MCF 10A (cell line): ENCODE data around the gene LMAN2. TPM values are rescaled to one million over a fixed set of nuclear protein-coding genes. Genes with fewer than 3 reads are reported as not detected.

Experiments used
- Bru-seq: library from RNA; stranded (reverse); fragments of 400-500 nt; gene quantifications from one replicate; lab custom pipeline; 2021; lab: Mats Ljungman, UMichigan
- BruChase-seq, 2 experiments: library from RNA; stranded (reverse); fragments of 400-500 nt; gene quantifications; one replicate each; lab custom pipeline; 2021; lab: Mats Ljungman, UMichigan
- BruUV-seq: library from RNA; stranded (reverse); fragments of 400-500 nt; replicated peaks from 2 replicates; lab custom pipeline; 2021; lab: Mats Ljungman, UMichigan
- CTCF ChIA-PET: fragments of 300-600 bp; sonication (Branson Sonifier 250); formaldehyde crosslinking; extraction: SDS; loops from one replicate; lab custom pipeline; 2021; ENCODE audit warnings: antibody characterized with exemption, inconsistent platforms; lab: Yijun Ruan, JAX
- POLR2A ChIA-PET: fragments of 300-600, 350-650 bp; sonication (Branson Sonifier 250); formaldehyde crosslinking; extraction: SDS; loops from one replicate; lab custom pipeline; 2020; ENCODE audit warnings: antibody characterized with exemption, inconsistent platforms; lab: Yijun Ruan, JAX
- DNase-seq: peaks from one replicate; pipeline ENCODE4 v3.0.0-alpha.2; 2018; ENCODE audit not compliant: unreplicated experiment
- H3K27ac Mint-ChIP-seq: one replicate; pipeline ENCODE4 v1.8.0; 2022; ENCODE audit warnings: mild to moderate bottlenecking, low read depth, mixed read lengths; ENCODE audit not compliant: unreplicated experiment
- H3K27me3 Mint-ChIP-seq: one replicate; pipeline ENCODE4 v1.8.0; 2022; ENCODE audit warnings: mixed read lengths; ENCODE audit not compliant: insufficient read depth, unreplicated experiment
- H3K36me3 Mint-ChIP-seq: one replicate; pipeline ENCODE4 v1.8.0; 2022; ENCODE audit warnings: mild to moderate bottlenecking, moderate library complexity, mixed read lengths; ENCODE audit not compliant: insufficient read depth, unreplicated experiment
- H3K4me1 Mint-ChIP-seq: one replicate; pipeline ENCODE4 v1.8.0; 2022; ENCODE audit warnings: mixed read lengths; ENCODE audit not compliant: insufficient read depth, unreplicated experiment
- H3K4me3 Mint-ChIP-seq: one replicate; pipeline ENCODE4 v1.8.0; 2022; ENCODE audit warnings: mild to moderate bottlenecking, moderate library complexity, mixed read lengths; ENCODE audit not compliant: unreplicated experiment
- H3K9me3 Mint-ChIP-seq: one replicate; pipeline ENCODE4 v1.8.0; 2022; ENCODE audit warnings: mixed read lengths; ENCODE audit not compliant: unreplicated experiment
- CTCF ChIP-seq: fragments of 200-600 bp; IDR thresholded peaks from one replicate; pipeline ENCODE4 v1.8.0; 2022; ENCODE audit warnings: antibody characterized with exemption, mild to moderate bottlenecking; ENCODE audit not compliant: unreplicated experiment
- intact Hi-C: fragments of 100-400 bp; cut with micrococcal nuclease; formaldehyde crosslinking; loops from 2 replicates; pipeline ENCODE4 v1.14.1; 2022
- long read RNA-seq: library from polyadenylated mRNA; stranded (forward); transcript quantifications from one replicate; pipeline ENCODE4 v2.0.0, GENCODE V29; 2022
- total RNA-seq: library from RNA; stranded (reverse); gene quantifications from 2 replicates; pipeline ENCODE4 v1.2.3, GENCODE V29; 2022

Gene LMAN2
- total RNA-seq (221 and 279 TPM in 2 replicates), Bru-seq, nascent RNA (percentile 87 among the genes with signal in this experiment), BruChase-seq, experiment 1, labeled RNA remaining after a 6-hour chase (percentile 93 among the genes with signal in this experiment), BruChase-seq, experiment 2, labeled RNA remaining after a 2-hour chase (percentile 88 among the genes with signal in this experiment)
- long read RNA-seq, transcript LMAN2-208 (8 exons, 1,149 nt): minor isoform, 30 of 1,180 reads
- long read RNA-seq, transcript LMAN2-201 (8 exons, 1,800 nt): major isoform, 1,099 of 1,180 reads
- long read RNA-seq, partial matches to known transcripts: 19 of 1,180 reads
- long read RNA-seq, other reads (novel, unspliced or antisense): 30 of 1,180 reads

- no peaks in the 10 kb centered on the region for H3K9me3 Mint-ChIP-seq
These were observed at the start of gene LMAN2 for GRCh38 chr5:177351392-177352329. LMAN2 (minus strand) TSS chr5:177351668; CDS start chr5:177351647, 21 bp downstream.

GRCh38 chr5:177399997-177400868 is 48.8 kb upstream of the LMAN2 start, which contains the start of gene PFN3:
PFN3 (minus strand) TSS chr5:177400661; CDS start chr5:177400576, 85 bp downstream.
- no peak for DNase-seq
- BruUV-seq: no TSS peak
- H3K4me1 Mint-ChIP-seq: peaks cover 23% of the 10 kb centered on the region
- no peaks in the 10 kb centered on the region for H3K27me3 Mint-ChIP-seq
- ChIA-PET CTCF (interaction anchor here (1.7 to 7.8 kb wide), 4 partner anchors 8 to 101 kb away, joined by 5 to 277 read pairs (median 159); partner anchors contain the start of gene PRR7), POLR2A (interaction anchor here (7.3 kb wide), 1 partner anchor 51 kb away, joined by 202 read pairs; the partner anchor contains the start of gene PRR7)
- H3K4me3 Mint-ChIP-seq: no peak within 1 kb of the TSS
- intact Hi-C loops: no loop called here
- no peak within 1 kb of the TSS for H3K27ac Mint-ChIP-seq
- peaks cover 13% of the 10 kb centered on the region for H3K36me3 Mint-ChIP-seq
- no peaks in the 10 kb centered on the region for H3K9me3 Mint-ChIP-seq
- TF ChIP-seq CTCF: no peak

More at GRCh38 chr5:177351392-177352329, at the start of gene LMAN2:
- Mint-ChIP-seq H3K27me3 (no peaks in the 10 kb centered on the region), H3K27ac (peak within 1 kb of the TSS; percentile 98), H3K4me3 (peak within 1 kb of the TSS; percentile 93), H3K4me1 (peaks cover 24% of the 10 kb centered on the region), H3K36me3 (peaks cover 12% of the 10 kb centered on the region)
- TSS peak; percentile 85 for BruUV-seq
- intact Hi-C loops: no loop called here
- POLR2A ChIA-PET: interaction anchor here (0.6 to 4.1 kb wide), 36 partner anchors 9 to 1278 kb away, joined by 3 to 58 read pairs (median 4); partner anchors contain the start of genes DDX41, GRK6, NHP2 and PRELID1
- CTCF ChIA-PET: interaction anchor here (0.7 to 5.2 kb wide), 12 partner anchors 10 to 51 kb away, joined by 3 to 44 read pairs (median 8); no protein-coding TSS in a partner anchor
- DNase-seq: peak; percentile 99
- no peak for TF ChIP-seq CTCF

GRCh38 chr5:177397875-177398390 is 46.5 kb upstream of the LMAN2 start:
- ChIA-PET POLR2A (no interaction called here), CTCF (interaction anchor here (0.7 to 2.0 kb wide), 5 partner anchors 8 to 103 kb away, joined by 3 to 10 read pairs (median 4); no protein-coding TSS in a partner anchor)
- intact Hi-C loops: no loop called here
- H3K27me3 Mint-ChIP-seq: no peaks in the 10 kb centered on the region
- TF ChIP-seq CTCF: no peak
- no peak for DNase-seq
- H3K27ac Mint-ChIP-seq: no peak overlapping the region
- H3K9me3 Mint-ChIP-seq: no peaks in the 10 kb centered on the region
- no peak overlapping the region for H3K4me3 Mint-ChIP-seq
- peaks cover 5% of the 10 kb centered on the region for H3K36me3 Mint-ChIP-seq
- H3K4me1 Mint-ChIP-seq: peaks cover 10% of the 10 kb centered on the region
- BruUV-seq: no TSS peak
